Choroid plexus epithelial cell (primary cell): ENCODE results near the gene TEX29.

Experiments
- DNase-seq: peaks from one replicate; pipeline ENCODE4 v3.0.0-alpha.2; 2010; ENCODE audit warnings: low read depth
- H3K4me3 ChIP-seq: 2 replicates; pipeline ENCODE4 v1.5.1; 2011; ENCODE audit warnings: low read depth, mild to moderate bottlenecking, control low read depth, low read length, moderate library complexity
- TF ChIP-seq, protein P1 (sequence below): conservative IDR thresholded peaks from 2 replicates; pipeline ENCODE4 v1.5.1; 2011; ENCODE audit warnings: low read depth, mild to moderate bottlenecking, control low read depth, inconsistent platforms, low read length, moderate library complexity

TEX29 gene

GRCh38 chr13:111283457-111283856 lies 37.0 kb upstream of the TEX29 start:
- no peak for DNase-seq
- H3K4me3 ChIP-seq = no peak overlapping the region
- TF ChIP-seq, protein P1, sequence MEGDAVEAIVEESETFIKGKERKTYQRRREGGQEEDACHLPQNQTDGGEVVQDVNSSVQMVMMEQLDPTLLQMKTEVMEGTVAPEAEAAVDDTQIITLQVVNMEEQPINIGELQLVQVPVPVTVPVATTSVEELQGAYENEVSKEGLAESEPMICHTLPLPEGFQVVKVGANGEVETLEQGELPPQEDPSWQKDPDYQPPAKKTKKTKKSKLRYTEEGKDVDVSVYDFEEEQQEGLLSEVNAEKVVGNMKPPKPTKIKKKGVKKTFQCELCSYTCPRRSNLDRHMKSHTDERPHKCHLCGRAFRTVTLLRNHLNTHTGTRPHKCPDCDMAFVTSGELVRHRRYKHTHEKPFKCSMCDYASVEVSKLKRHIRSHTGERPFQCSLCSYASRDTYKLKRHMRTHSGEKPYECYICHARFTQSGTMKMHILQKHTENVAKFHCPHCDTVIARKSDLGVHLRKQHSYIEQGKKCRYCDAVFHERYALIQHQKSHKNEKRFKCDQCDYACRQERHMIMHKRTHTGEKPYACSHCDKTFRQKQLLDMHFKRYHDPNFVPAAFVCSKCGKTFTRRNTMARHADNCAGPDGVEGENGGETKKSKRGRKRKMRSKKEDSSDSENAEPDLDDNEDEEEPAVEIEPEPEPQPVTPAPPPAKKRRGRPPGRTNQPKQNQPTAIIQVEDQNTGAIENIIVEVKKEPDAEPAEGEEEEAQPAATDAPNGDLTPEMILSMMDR = no peak

- no peak for DNase-seq
- TF ChIP-seq, protein P1 = no peak
- no peak overlapping the region for H3K4me3 ChIP-seq
These were observed 36.5 kb upstream of the TEX29 start for GRCh38 chr13:111283991-111284390.

- no peak for DNase-seq
- TF ChIP-seq, protein P1 = no peak
- no peak overlapping the region for H3K4me3 ChIP-seq
These were observed 35.9 kb upstream of the TEX29 start for GRCh38 chr13:111284565-111284964.

GRCh38 chr13:111286162-111286561 lies 34.3 kb upstream of the TEX29 start:
- H3K4me3 ChIP-seq = no peak overlapping the region
- DNase-seq = no peak
- TF ChIP-seq, protein P1 = no peak

DNA sequence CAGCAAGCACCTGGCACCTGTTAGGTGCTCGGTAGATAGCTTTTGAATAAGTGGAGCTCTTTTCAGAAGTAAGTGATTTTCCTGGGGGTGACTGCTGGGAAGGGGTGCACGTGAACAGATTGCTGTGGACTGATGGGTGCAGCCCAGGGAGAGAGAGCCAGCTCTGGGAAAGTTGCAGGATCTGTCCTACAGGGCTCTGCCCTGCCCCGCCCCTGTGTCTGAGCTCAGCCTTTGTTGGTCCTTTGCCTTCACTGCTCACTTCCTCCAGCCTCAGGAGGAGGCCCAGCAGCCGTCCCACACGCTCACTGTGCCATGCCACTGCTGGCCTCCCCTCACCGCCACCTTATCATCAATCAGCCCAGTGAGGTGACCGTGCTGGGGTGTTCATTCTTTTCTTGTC lies 33.7 kb upstream of the TEX29 start:
- TF ChIP-seq, protein P1 = no peak
- no peak overlapping the region for H3K4me3 ChIP-seq
- no peak for DNase-seq

DNA sequence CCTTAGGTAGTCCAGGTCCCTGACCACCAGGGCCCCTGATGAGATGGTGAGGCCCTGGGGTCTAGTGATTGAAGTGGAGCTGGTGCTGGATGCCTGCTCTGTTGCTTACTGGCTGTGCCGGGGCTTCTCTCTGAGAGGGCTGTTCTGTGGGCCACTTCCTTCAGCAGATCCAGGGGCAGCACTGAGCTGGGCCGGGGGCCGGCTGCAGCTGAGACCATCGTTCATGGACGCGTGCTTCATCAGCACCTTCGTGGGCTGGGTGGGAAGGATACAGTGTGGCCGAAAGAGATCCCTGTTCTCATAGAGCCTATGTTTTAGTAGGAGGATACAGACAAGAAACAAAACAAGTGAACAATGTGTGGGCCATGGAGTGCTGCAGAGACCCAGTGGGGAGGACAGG lies 33.2 kb upstream of the TEX29 start:
- no peak overlapping the region for H3K4me3 ChIP-seq
- TF ChIP-seq, protein P1 = no peak
- DNase-seq = no peak

DNA sequence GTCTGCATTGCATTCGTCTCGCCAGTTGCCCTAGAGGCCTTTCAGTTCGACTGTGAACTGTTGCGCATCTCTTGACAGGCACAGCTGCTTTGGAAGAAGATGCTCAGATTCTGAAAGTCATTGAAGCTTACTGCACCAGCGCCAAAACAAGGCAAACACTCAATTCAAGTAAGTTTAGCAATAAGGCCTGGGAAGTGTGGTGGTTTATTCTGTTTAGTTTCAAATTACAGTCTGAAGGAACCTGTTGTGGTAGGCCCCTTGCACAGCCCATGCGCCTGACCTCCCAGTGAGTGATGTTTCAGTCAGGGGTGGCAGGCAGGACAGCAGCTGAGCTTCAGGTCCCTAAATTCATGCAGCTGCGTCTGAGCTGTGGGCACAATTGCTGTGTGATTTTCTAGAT lies 32.2 kb upstream of the TEX29 start:
- TF ChIP-seq, protein P1 = no peak

More for the DNA sequence above, 32.2 kb upstream of the TEX29 start:
- no peak overlapping the region for H3K4me3 ChIP-seq
- DNase-seq = no peak
